ENCODE results near the gene BANF2. TPM values are rescaled to one million over a fixed set of nuclear protein-coding genes. Genes with fewer than 3 reads are reported as not detected.

The BANF2 gene
- total and polyA plus RNA-seq, 2 of the 8 experiments (the other 6 are each of a cell fraction or from before 2014, with no cell fraction given) = not detected

- TF ChIP-seq TEAD4 (IDR thresholded peaks at IDR 0.05; ENCODE audit: low read depth, low read length) (no peak), YY1 (IDR thresholded peaks at IDR 0.05; ENCODE audit: low read depth, low read length) (no peak), TAF1 (IDR thresholded peaks at IDR 0.05; ENCODE audit: low read depth, low read length) (no peak), RBBP5 (IDR thresholded peaks at IDR 0.05; ENCODE audit: borderline replicate concordance, low read depth, low read length) (no peak), ATF3 (IDR thresholded peaks at IDR 0.05; ENCODE audit: insufficient read depth, low read depth, low read length) (no peak), CBX8 (IDR thresholded peaks at IDR 0.05; ENCODE audit: borderline replicate concordance, low read depth, low read length) (no peak)
These were observed 41.5 kb downstream of the BANF2 start (continued) for GRCh38 chr20:17741220-17741619.
